CD4-positive, alpha-beta T cell (primary cell): ENCODE results near the gene CREB3L1. TPM values are rescaled to one million over a fixed set of nuclear protein-coding genes. Genes with fewer than 3 reads are reported as not detected.

Experiments used
- ATAC-seq: fragments of 200-7000 bp; cut with Tn5 transposase; one replicate; pipeline ENCODE4 v1.10.0; 2022; ENCODE audit warnings: mild to moderate bottlenecking; ENCODE audit not compliant: poor library complexity
- CTCF ChIA-PET: fragments of 350-600 bp; sonication (Branson Sonifier 250); formaldehyde crosslinking; loops from one replicate; lab custom pipeline; 2021; ENCODE audit warnings: antibody characterized with exemption, inconsistent platforms; lab: Charles Lee
- POLR2A ChIA-PET: fragments of 350-600 bp; sonication (Branson Sonifier 250); formaldehyde crosslinking; loops from one replicate; lab custom pipeline; 2021; ENCODE audit warnings: antibody characterized with exemption, inconsistent platforms; lab: Charles Lee
- DNase-seq, 14 experiments: peaks; one replicate each; pipeline ENCODE4 v3.0.0-alpha.2; 2013 to 2020; ENCODE audit warnings: mixed read lengths in 2 of 14
- H3K27ac ChIP-seq, 2 donors: one replicate each; pipeline versions ENCODE4 v1.5.1 to v1.7.0; 2013; ENCODE audit warnings: low read length in 2 of 2, low read depth in 1 of 2, mild to moderate bottlenecking in 1 of 2
- H3K27me3 ChIP-seq, 2 experiments: 1 replicate in 1 of 2; 2 replicates in 1 of 2; pipeline versions ENCODE4 v1.6.1 to v1.7.0; 2013; ENCODE audit warnings: low read length in 2 of 2, control low read depth in 1 of 2, mild to moderate bottlenecking in 1 of 2, moderate library complexity in 1 of 2; ENCODE audit not compliant: insufficient read depth in 2 of 2, control insufficient read depth in 1 of 2
- H3K36me3 ChIP-seq: one replicate; pipeline ENCODE4 v1.6.1; 2013; ENCODE audit warnings: low read length, control low read depth; ENCODE audit not compliant: insufficient read depth
- H3K4me1 ChIP-seq: one replicate; pipeline ENCODE4 v1.6.1; 2013; ENCODE audit warnings: low read length, control low read depth; ENCODE audit not compliant: insufficient read depth
- H3K4me3 ChIP-seq: one replicate; pipeline ENCODE4 v1.5.1; 2013; ENCODE audit warnings: mild to moderate bottlenecking, low read length, moderate library complexity
- H3K9me3 ChIP-seq, 2 experiments: 1 replicate in 1 of 2; 2 replicates in 1 of 2; pipeline versions ENCODE4 v1.6.1 to v1.7.0; 2013; ENCODE audit warnings: low read length in 2 of 2, mild to moderate bottlenecking in 2 of 2, control low read depth in 1 of 2, moderate library complexity in 1 of 2; ENCODE audit not compliant: control insufficient read depth in 1 of 2, insufficient read depth in 1 of 2
- H3K27ac Mint-ChIP-seq: one replicate; pipeline ENCODE4 v1.8.0; 2020; ENCODE audit warnings: mixed read lengths
- H3K27me3 Mint-ChIP-seq: one replicate; pipeline ENCODE4 v1.8.0; 2021; ENCODE audit warnings: mixed read lengths
- H3K36me3 Mint-ChIP-seq: one replicate; pipeline ENCODE4 v1.8.0; 2021; ENCODE audit warnings: low read depth, mixed read lengths
- H3K4me1 Mint-ChIP-seq: one replicate; pipeline ENCODE4 v1.8.0; 2021; ENCODE audit warnings: low read depth, mixed read lengths
- H3K4me3 Mint-ChIP-seq: one replicate; pipeline ENCODE4 v1.8.0; 2020; ENCODE audit warnings: mild to moderate bottlenecking, mixed read lengths
- H3K9me3 Mint-ChIP-seq: one replicate; pipeline ENCODE4 v1.8.0; 2020; ENCODE audit warnings: mixed read lengths
- CTCF ChIP-seq: fragments of 200-600 bp; IDR thresholded peaks from one replicate; pipeline ENCODE4 v1.8.0; 2022; ENCODE audit warnings: antibody characterized with exemption, mild to moderate bottlenecking
- intact Hi-C, 2 experiments: fragments of 100-400 bp; cut with DNase I in 1 of 2; cut with micrococcal nuclease in 1 of 2; formaldehyde crosslinking; loops; one replicate each; pipeline versions ENCODE4 v1.15.1 to v1.9.0; 2023 to 2025; cut with DNase I, micrococcal nuclease
- total RNA-seq, 174 experiments: library from RNA in 2 of 174; stranded (reverse) in 2 of 174; gene quantifications; one replicate each; pipeline ENCODE4 v1.2.3 and lab custom pipeline; 2021 to 2026

Gene CREB3L1
- total RNA-seq, 2 experiments from 2014 or later = not detected

DNA sequence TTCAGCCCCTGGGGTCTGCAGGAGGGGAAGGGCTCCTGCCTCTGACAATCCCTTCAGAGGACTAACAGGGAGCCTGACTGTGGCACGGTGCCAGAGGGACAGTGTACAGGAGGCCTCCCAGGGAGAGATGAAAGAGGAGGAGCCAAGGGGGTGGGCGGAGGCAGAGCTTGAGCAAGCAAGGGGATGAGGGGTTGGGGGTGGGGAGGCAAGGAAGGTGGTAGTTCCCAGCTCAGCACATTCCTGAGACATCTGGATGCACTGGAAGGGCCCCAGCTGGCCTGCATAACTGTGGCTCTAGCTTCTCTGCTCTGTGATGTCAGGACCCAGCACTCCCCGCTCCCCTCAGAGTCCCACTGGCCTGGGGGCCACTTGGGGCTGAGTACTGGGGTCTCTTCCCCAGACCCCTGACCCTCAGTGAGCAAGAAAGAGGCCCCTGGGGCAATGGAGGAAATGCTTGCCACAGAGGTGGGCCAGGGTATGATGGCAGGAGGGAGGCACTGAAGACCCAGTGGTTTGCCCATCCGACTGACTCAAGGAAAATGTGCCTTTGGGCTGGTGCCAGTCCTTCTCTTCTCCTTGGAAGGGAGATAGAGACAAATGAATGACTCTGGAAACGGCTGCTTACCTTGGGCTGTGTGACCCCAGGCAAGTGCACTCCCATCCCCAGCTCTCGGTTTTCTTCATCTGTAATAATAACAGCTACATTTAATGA lies 13.3 kb downstream of the CREB3L1 start:
- POLR2A ChIA-PET = interaction anchor here (0.6 to 1.0 kb wide), 2 partner anchors 10 to 309 kb away, joined by 3 read pairs; no protein-coding TSS in a partner anchor
- Mint-ChIP-seq H3K4me3 (no peak overlapping the region), H3K27ac (no peak overlapping the region), H3K36me3 (no peaks in the 10 kb centered on the region), H3K9me3 (no peaks in the 10 kb centered on the region), H3K27me3 (peaks cover 3% of the 10 kb centered on the region), H3K4me1 (peaks cover 3% of the 10 kb centered on the region)
- no peaks in the 10 kb centered on the region for H3K9me3 ChIP-seq
- no peak for ATAC-seq
- CTCF ChIA-PET = interaction anchor here (0.5 kb wide), 1 partner anchor 58 kb away, joined by 3 read pairs; no protein-coding TSS in a partner anchor
- H3K4me3 ChIP-seq = no peak overlapping the region
- peaks cover 11% of the 10 kb centered on the region for H3K4me1 ChIP-seq
- TF ChIP-seq CTCF = no peak
- no peak for DNase-seq
- intact Hi-C loops = no loop called here
- H3K27ac ChIP-seq = no peak overlapping the region
- peaks cover 0 to under 1% of the 10 kb centered on the region in 2 experiments for H3K27me3 ChIP-seq
- H3K36me3 ChIP-seq = no peaks in the 10 kb centered on the region

DNA sequence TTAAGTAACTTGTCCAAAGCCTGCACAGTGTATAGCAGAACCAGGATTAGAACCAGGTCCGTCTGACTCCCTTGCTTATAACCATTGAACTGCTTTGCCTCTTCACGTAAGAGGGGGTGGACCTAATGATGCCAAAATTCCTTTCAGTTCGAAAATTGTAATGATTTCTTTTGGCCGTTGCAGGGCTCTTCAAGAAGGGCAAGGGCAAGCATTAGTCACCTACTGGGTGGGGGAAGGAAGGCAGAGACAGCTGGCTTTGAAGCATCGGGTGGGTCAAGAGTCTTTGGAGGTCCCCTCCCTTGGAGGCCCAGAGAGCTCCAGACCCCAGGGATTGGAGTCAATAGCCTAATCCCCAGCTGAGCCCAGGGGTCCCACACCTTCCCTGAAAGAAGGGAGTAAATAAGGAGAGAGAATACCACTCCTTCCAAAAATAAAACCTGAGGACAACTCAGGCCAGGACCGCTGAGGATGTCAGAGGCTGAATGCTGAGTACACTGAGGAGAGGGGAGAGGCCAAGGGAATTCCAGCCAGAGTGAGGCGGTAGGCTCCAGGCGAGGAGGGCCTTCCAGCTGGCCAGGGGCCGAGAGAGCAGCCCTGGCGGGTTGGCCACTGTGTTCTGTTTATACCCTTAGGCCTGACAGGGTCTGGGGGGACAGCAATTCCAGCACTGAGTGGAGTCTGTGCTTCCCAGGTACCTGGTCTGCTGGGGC lies 14.1 kb downstream of the CREB3L1 start:
- Histone ChIP-seq H3K4me3 (no peak overlapping the region), H3K36me3 (no peaks in the 10 kb centered on the region), H3K27ac (no peak overlapping the region), H3K4me1 (peaks cover 20% of the 10 kb centered on the region), H3K27me3 (peaks cover 6 to 9% of the 10 kb centered on the region in 2 experiments), H3K9me3 (no peaks in the 10 kb centered on the region)
- no peak for TF ChIP-seq CTCF
- H3K9me3 Mint-ChIP-seq = no peaks in the 10 kb centered on the region
- H3K36me3 Mint-ChIP-seq = no peaks in the 10 kb centered on the region
- intact Hi-C loops = no loop called here
- no peak for ATAC-seq
- H3K27me3 Mint-ChIP-seq = peaks cover 6% of the 10 kb centered on the region
- no peak for DNase-seq
- POLR2A ChIA-PET = no interaction called here
- no peak overlapping the region for H3K4me3 Mint-ChIP-seq
- no peak overlapping the region for H3K27ac Mint-ChIP-seq
- peaks cover 8% of the 10 kb centered on the region for H3K4me1 Mint-ChIP-seq
- CTCF ChIA-PET = no interaction called here

DNA sequence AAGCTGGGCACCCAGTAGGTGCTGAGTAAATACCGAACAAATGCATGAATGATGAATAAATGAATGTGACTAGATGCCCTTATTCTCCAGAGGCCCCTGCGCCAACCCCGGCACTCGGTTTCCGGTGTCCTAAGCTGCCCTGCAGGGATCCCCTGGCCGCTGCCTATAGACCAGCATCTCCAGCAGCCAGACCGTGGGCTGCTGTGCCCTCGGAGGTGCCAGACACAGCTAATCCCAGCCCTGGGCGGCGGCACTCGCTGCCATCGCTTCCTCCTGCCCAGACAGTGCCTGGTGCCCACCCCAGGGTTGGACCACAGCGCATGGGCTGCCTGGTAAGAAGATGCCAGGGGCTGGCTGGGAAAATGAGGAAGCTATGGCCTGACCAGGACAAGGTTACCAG lies 15.6 kb downstream of the CREB3L1 start:
- H3K36me3 Mint-ChIP-seq = no peaks in the 10 kb centered on the region
- H3K36me3 ChIP-seq = no peaks in the 10 kb centered on the region
- peaks cover 0 to 4% of the 10 kb centered on the region in 2 experiments for H3K9me3 ChIP-seq
- DNase-seq (no peak), ATAC-seq (no peak)
- no peaks in the 10 kb centered on the region for H3K9me3 Mint-ChIP-seq
- no peak overlapping the region for H3K4me3 Mint-ChIP-seq
- no peak for TF ChIP-seq CTCF
- H3K4me1 ChIP-seq = peaks cover 22% of the 10 kb centered on the region
- peaks cover 7% of the 10 kb centered on the region for H3K27me3 Mint-ChIP-seq
- H3K27ac ChIP-seq = no peak overlapping the region
- peaks cover 14% of the 10 kb centered on the region for H3K4me1 Mint-ChIP-seq
- POLR2A ChIA-PET = no interaction called here
- H3K27ac Mint-ChIP-seq = no peak overlapping the region
- no peak overlapping the region for H3K4me3 ChIP-seq
- intact Hi-C loops = no loop called here
- CTCF ChIA-PET = no interaction called here
- H3K27me3 ChIP-seq = peaks cover 6 to 16% of the 10 kb centered on the region in 2 experiments
